Pancreas (tissue), 10 donors: Measurements from ENCODE around the gene IGF2. TPM values are rescaled to one million over a fixed set of nuclear protein-coding genes. Genes with fewer than 3 reads are reported as not detected.

Experiments
- ATAC-seq, 4 donors: fragments of 200-7000 bp; cut with Tn5 transposase; one replicate each; pipeline versions ENCODE4 v1.8.0 to v1.9.1; 2020; ENCODE audit warnings: mild to moderate bottlenecking in 4 of 4, moderate library complexity in 4 of 4
- DNase-seq, 6 donors: peaks; one replicate each; pipeline ENCODE4 v3.0.0-alpha.2; 2020
- FAIRE-seq: peaks from 2 replicates; lab custom pipeline; 2012; peaks lifted over from hg19 to GRCh38; lab: Jason Lieb, UNC
- H3K27ac ChIP-seq, 4 donors: fragments of 200-600 bp; sonication (generic); 1 replicate in 3 of 4; 2 replicates in 1 of 4; pipeline versions ENCODE4 v1.5.0 to v1.8.0; 2020
- H3K27me3 ChIP-seq, 4 donors: fragments of 200-600 bp; one replicate each; pipeline ENCODE4 v1.8.0; 2021
- H3K36me3 ChIP-seq, 3 donors: fragments of 200-600 bp; sonication (generic) in 1 of 3; one replicate each; pipeline versions ENCODE4 v1.5.0 to v1.8.0; 2020 to 2021
- H3K4me1 ChIP-seq, 3 donors: fragments of 200-600 bp; one replicate each; pipeline ENCODE4 v1.8.0; 2021
- H3K4me3 ChIP-seq, 4 donors: fragments of 200-600 bp; sonication (generic) in 2 of 4; one replicate each; pipeline versions ENCODE4 v1.5.0 to v1.8.0; 2020 to 2021
- H3K9me3 ChIP-seq, 4 donors: fragments of 200-600 bp; one replicate each; pipeline ENCODE4 v1.8.0; 2021
- WGBS, 2 donors: extraction: QIAGEN DNeasy Blood & Tissue Kit; methylation state at CpG; one replicate each; pipeline ENCODE4 v1.1.7; 2013; 5-methylcytosine and 5-hydroxymethylcytosine counted together
- intact Hi-C, 3 donors: fragments of 100-400 bp; cut with DNase I; formaldehyde crosslinking; loops; one replicate each; pipeline versions ENCODE4 v1.11.1 to v1.14.2; 2022
- polyA plus RNA-seq, 2 donors: library from polyadenylated mRNA; stranded (reverse); fragments of 200-250 nt; gene quantifications; one replicate each; pipeline ENCODE4 v1.2.3, GENCODE V29; 2013
- total RNA-seq, 6 donors: library from RNA; stranded (reverse); fragmentation: NEBNext Ultra II Directional in 4 of 6; extraction: Animal tissue kit (Norgen Biotek cat#: 25700) in 4 of 6; gene quantifications; one replicate each; pipeline versions ENCODE4 v1.2.1 to v1.2.4, GENCODE V29; 2021 to 2023
- TF ChIP-seq, protein P1 (sequence below), 4 donors: fragments of 200-600 bp; sonication (generic) in 3 of 4; IDR thresholded peaks; one replicate each; pipeline versions ENCODE4 v1.5.0 to v1.8.0; 2021; ENCODE audit warnings: antibody characterized with exemption in 4 of 4
- donor health status: healthy with polysubstance abuse.
- donor health status: DM: no; HTN: no; CAD: no; lungs with moderate emphysema.
- donor health status: DM: no; HTN: no; CAD: no.
- donor health status: control.
- donor health status: control.
- donor health status: Bipolar disorder and iron deficiency.
- donor health status: DM: yes; HTN: yes; CAD: no.
- donor health status: DM: no; HTN: no; CAD: no.
- donor health status: DM: no; HTN: no; CAD: no.
- donor health status: DM: yes; HTN: yes; CAD: no.

IGF2 gene, protein sequence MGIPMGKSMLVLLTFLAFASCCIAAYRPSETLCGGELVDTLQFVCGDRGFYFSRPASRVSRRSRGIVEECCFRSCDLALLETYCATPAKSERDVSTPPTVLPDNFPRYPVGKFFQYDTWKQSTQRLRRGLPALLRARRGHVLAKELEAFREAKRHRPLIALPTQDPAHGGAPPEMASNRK
- total RNA-seq (10 to 100 TPM in 3 of 6 donors, 1 to 10 TPM in 3; 6.0 to 99.9 (median 12.3) TPM), polyA plus RNA-seq (10 to 100 TPM; 25.1 to 26.9 TPM)

GRCh38 chr11:2139123-2139521, at the start of gene IGF2:
IGF2 (minus strand) TSS chr11:2139389; CDS start chr11:2135523, 3,866 bp downstream.
- Histone ChIP-seq H3K27me3 (peaks cover 0 to 26% (median 7%) of the 10 kb centered on the region in 4 donors), H3K36me3 (no peaks in the 10 kb centered on the region), H3K4me3 (peak within 1 kb of the TSS in 2 of 4 donors; percentile 13 to 30), H3K27ac (no peak within 1 kb of the TSS), H3K4me1 (peaks cover 0 to 7% (median 0%) of the 10 kb centered on the region in 3 donors), H3K9me3 (no peaks in the 10 kb centered on the region)
- DNase-seq (peak in 1 of 6 donors; percentile 36), ATAC-seq (peak in 1 of 4 donors; percentile 11), FAIRE-seq (no peak)
- WGBS, 2 donors = 0 to 2% methylated on average over 7 to 62 of the region's 62 CpGs
- intact Hi-C loops = no loop called here
- TF ChIP-seq, protein P1, sequence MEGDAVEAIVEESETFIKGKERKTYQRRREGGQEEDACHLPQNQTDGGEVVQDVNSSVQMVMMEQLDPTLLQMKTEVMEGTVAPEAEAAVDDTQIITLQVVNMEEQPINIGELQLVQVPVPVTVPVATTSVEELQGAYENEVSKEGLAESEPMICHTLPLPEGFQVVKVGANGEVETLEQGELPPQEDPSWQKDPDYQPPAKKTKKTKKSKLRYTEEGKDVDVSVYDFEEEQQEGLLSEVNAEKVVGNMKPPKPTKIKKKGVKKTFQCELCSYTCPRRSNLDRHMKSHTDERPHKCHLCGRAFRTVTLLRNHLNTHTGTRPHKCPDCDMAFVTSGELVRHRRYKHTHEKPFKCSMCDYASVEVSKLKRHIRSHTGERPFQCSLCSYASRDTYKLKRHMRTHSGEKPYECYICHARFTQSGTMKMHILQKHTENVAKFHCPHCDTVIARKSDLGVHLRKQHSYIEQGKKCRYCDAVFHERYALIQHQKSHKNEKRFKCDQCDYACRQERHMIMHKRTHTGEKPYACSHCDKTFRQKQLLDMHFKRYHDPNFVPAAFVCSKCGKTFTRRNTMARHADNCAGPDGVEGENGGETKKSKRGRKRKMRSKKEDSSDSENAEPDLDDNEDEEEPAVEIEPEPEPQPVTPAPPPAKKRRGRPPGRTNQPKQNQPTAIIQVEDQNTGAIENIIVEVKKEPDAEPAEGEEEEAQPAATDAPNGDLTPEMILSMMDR (IDR thresholded peaks at IDR 0.05) = no peak

DNA sequence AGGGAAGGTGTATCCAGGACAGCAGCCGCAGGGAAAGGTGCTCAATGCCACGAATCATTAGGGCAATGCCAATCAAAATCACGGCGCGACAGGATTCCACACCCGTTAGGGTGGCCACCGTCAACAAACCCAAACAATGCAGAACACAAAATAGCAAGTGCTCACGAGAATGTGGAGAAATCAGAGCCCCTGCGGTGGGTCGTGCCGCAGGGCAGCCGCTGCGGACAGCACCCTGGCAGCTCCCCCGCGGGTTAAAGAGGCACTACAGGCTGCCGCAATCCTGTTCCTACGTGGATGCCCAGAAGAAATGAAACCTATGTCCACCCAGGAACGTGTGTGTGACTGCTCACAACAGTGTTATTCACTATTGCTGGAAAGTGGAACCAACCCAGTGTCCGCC, 49.6 kb upstream of the IGF2 start:
- intact Hi-C loops = no loop called here
- Histone ChIP-seq H3K4me3 (no peak overlapping the region), H3K4me1 (peaks cover 0 to 5% (median 5%) of the 10 kb centered on the region in 3 donors), H3K27me3 (no peaks in the 10 kb centered on the region), H3K9me3 (no peaks in the 10 kb centered on the region), H3K36me3 (no peaks in the 10 kb centered on the region), H3K27ac (no peak overlapping the region)
- ATAC-seq (no peak), FAIRE-seq (no peak), DNase-seq (no peak)
- WGBS, 2 donors = 71 to 83% methylated on average over 19 of the region's 19 CpGs
- TF ChIP-seq, protein P1 (IDR thresholded peaks at IDR 0.05) = no peak

DNA sequence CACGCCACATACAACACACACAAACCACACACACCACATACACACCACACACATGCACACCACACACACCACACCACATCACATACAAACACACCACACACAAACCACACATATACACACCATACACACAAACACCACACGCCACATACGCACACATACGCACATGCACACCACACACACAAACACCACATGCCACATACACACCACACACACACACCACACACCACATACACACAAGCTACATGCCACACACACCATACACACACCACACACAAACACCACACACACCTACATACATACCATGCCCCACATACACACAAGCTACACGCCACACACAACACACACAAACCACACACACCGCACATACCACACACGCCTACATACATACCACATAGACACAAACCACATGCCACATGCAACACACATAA, 48.1 kb upstream of the IGF2 start:
- WGBS, 2 donors = 84 to 85% methylated on average over 7 of the region's 7 CpGs
- no peak overlapping the region for H3K4me3 ChIP-seq
- intact Hi-C loops = no loop called here

DNA sequence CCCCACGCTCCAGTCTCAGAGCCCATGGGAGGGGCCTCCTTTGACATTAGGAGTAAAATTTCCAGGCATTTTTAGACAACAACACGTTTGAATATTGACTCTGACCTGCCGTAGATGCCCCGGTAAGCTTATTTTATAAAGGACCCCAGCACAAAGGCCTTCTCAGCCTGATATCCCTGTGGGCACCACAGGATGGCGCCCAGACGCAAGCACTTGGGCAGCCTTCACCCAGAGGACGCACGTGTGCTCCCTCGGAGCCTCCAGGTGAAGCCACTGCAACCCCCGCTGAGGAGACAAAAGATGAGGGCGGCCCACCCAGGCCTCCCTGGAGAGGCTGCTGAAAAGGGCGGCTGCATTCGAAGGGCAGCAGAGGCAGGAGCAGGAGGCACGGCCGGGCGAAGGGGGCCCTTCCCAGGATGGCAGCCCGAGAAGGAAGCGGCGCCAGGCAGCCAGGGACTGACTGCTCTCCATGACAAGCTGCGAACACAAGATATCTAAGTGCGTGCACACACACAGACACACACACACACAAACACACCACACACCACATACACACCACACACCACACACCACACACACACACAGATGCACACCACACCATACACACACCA, 47.6 kb upstream of the IGF2 start:
- FAIRE-seq (no peak), ATAC-seq (peak; percentile 61 to 88 (median 82)), DNase-seq (no peak)
- Histone ChIP-seq H3K27me3 (no peaks in the 10 kb centered on the region), H3K27ac (no peak overlapping the region), H3K4me1 (no peaks in the 10 kb centered on the region), H3K9me3 (no peaks in the 10 kb centered on the region), H3K4me3 (no peak overlapping the region), H3K36me3 (no peaks in the 10 kb centered on the region)
- TF ChIP-seq, protein P1 (IDR thresholded peaks at IDR 0.05) = peak; percentile 25 to 57 (median 36)
- WGBS, 2 donors = 14 to 24% methylated on average over 21 of the region's 21 CpGs
- intact Hi-C loops = no loop called here

More for the DNA sequence above, 48.1 kb upstream of the IGF2 start:
- H3K9me3 ChIP-seq = no peaks in the 10 kb centered on the region
- H3K27ac ChIP-seq = no peak overlapping the region
- no peak for DNase-seq
- no peaks in the 10 kb centered on the region for H3K36me3 ChIP-seq
- H3K4me1 ChIP-seq = no peaks in the 10 kb centered on the region
- no peak for FAIRE-seq
- no peak for ATAC-seq
- H3K27me3 ChIP-seq = no peaks in the 10 kb centered on the region
- TF ChIP-seq, protein P1 (IDR thresholded peaks at IDR 0.05) = no peak
